ENCODE measurements around the gene CUTA. TPM values are rescaled to one million over a fixed set of nuclear protein-coding genes. Genes with fewer than 3 reads are reported as not detected.

CUTA gene
- 385 and 492 TPM in 2 replicates for polyA plus RNA-seq

GRCh38 chr6:33417903-33418689, at the start of gene CUTA:
CUTA (minus strand) TSS chr6:33418107; CDS start chr6:33418000, 107 bp downstream.

GRCh38 chr6:33454009-33454946, 36.4 kb upstream of the CUTA start, which contains the start of gene ZBTB9:
ZBTB9 (plus strand) TSS chr6:33454576; CDS start chr6:33455101, 525 bp downstream.

GRCh38 chr6:33419580-33420490, 1.9 kb upstream of the CUTA start, which contains the start of gene SYNGAP1:
SYNGAP1 (plus strand) TSS chr6:33420065; CDS start chr6:33420265, 200 bp downstream.

GRCh38 chr6:33410711-33411631, 6.9 kb downstream of the CUTA start, which contains the start of gene PHF1:
PHF1 (plus strand) TSS chr6:33411014; CDS start chr6:33412264, 1,250 bp downstream.

GRCh38 chr6:33391278-33391921, 26.5 kb downstream of the CUTA start, which contains the start of gene KIFC1:
KIFC1 (plus strand) TSS chr6:33391823; CDS start chr6:33391986, 163 bp downstream.

Other genes with a start within 250 kb of the CUTA start
- gene COL11A2, start 225.6 kb downstream of the CUTA start, polyA plus RNA-seq = 0.67 and 1.0 TPM in 2 replicates
- 3.3 and 5.7 TPM in 2 replicates for gene RXRB, start 217.4 kb downstream of the CUTA start, polyA plus RNA-seq
- gene SLC39A7, start 217.2 kb downstream of the CUTA start, polyA plus RNA-seq = 5.7 and 9.7 TPM in 2 replicates
- 3.1 and 10.1 TPM in 2 replicates for gene HSD17B8, start 213.5 kb downstream of the CUTA start, polyA plus RNA-seq
- 6.8 and 15.9 TPM in 2 replicates for gene RING1, start 209.6 kb downstream of the CUTA start, polyA plus RNA-seq
- gene VPS52, start 146.2 kb downstream of the CUTA start, polyA plus RNA-seq = 31.6 and 34.2 TPM in 2 replicates
- 709 and 869 TPM in 2 replicates for gene RPS18, start 146.0 kb downstream of the CUTA start, polyA plus RNA-seq
- gene B3GALT4, start 141.0 kb downstream of the CUTA start, polyA plus RNA-seq = 2.2 and 2.3 TPM in 2 replicates
- gene WDR46, start 128.9 kb downstream of the CUTA start, polyA plus RNA-seq = 22.4 and 46.1 TPM in 2 replicates
- 5.6 and 8.8 TPM in 2 replicates for gene PFDN6, start 128.5 kb downstream of the CUTA start, polyA plus RNA-seq
- 3.2 and 5.0 TPM in 2 replicates for gene RGL2, start 119.2 kb downstream of the CUTA start, polyA plus RNA-seq
- 10.8 and 14.1 TPM in 2 replicates for gene TAPBP, start 104.0 kb downstream of the CUTA start, polyA plus RNA-seq
- 0.42 and 1.6 TPM in 2 replicates for gene ZBTB22, start 100.4 kb downstream of the CUTA start, polyA plus RNA-seq
- 6.0 and 6.5 TPM in 2 replicates for gene DAXX, start 95.1 kb downstream of the CUTA start, polyA plus RNA-seq
- not detected in 2 replicates for gene KIFC1, start 26.3 kb downstream of the CUTA start, polyA plus RNA-seq
- 14.0 and 14.2 TPM in 2 replicates for gene PHF1, start 7.1 kb downstream of the CUTA start, polyA plus RNA-seq
- 0.24 and 1.9 TPM in 2 replicates for gene SYNGAP1, start 2.0 kb upstream of the CUTA start, polyA plus RNA-seq
- 1.7 and 2.4 TPM in 2 replicates for gene ZBTB9, start 36.5 kb upstream of the CUTA start, polyA plus RNA-seq
- gene BAK1, start 162.2 kb upstream of the CUTA start, polyA plus RNA-seq = 1.4 and 2.8 TPM in 2 replicates
- gene ITPR3, start 203.2 kb upstream of the CUTA start, polyA plus RNA-seq = 0.03 TPM in 1 of 2 replicates, not detected in the other